Keratinocyte (primary cell): ENCODE results near the gene ARHGAP8. TPM values are rescaled to one million over a fixed set of nuclear protein-coding genes. Genes with fewer than 3 reads are reported as not detected.
"Not testable (repeated sequence)": the region's sequence is repeated elsewhere in the genome, so short reads cannot be mapped to it uniquely, and the experiment has no call there.

Experiments
- DNase-seq: peaks from one replicate; pipeline ENCODE4 v3.0.0-alpha.2; 2011; ENCODE audit warnings: low read depth, missing footprints, low spot score
- FAIRE-seq: peaks from 2 replicates; lab custom pipeline; 2011; peaks lifted over from hg19 to GRCh38; lab: Jason Lieb, UNC
- H2AFZ ChIP-seq: 2 replicates; pipeline ENCODE4 v1.6.0; 2012; ENCODE audit warnings: low read length, control low read depth, inconsistent platforms; ENCODE audit not compliant: control insufficient read depth
- H3K27ac ChIP-seq: 2 replicates; pipeline ENCODE4 v1.5.1; 2011; ENCODE audit warnings: low read length; ENCODE audit not compliant: control insufficient read depth, insufficient read depth
- H3K27me3 ChIP-seq: 3 replicates; pipeline ENCODE4 v1.6.0; 2011; ENCODE audit warnings: low read length; ENCODE audit not compliant: control insufficient read depth, insufficient read depth; ENCODE audit errors: extremely low read depth
- H3K36me3 ChIP-seq, 2 experiments: 2 replicates in 1 of 2; 3 replicates in 1 of 2; pipeline ENCODE4 v1.5.1; 2011; ENCODE audit warnings: low read length in 2 of 2, mild to moderate bottlenecking in 1 of 2; ENCODE audit not compliant: control insufficient read depth in 2 of 2, insufficient read depth in 2 of 2; ENCODE audit errors: extremely low read depth in 1 of 2
- H3K4me1 ChIP-seq: 3 replicates; pipeline ENCODE4 v1.5.1; 2011; ENCODE audit warnings: low read length; ENCODE audit not compliant: control insufficient read depth, insufficient read depth; ENCODE audit errors: extremely low read depth
- H3K4me2 ChIP-seq: 3 replicates; pipeline ENCODE4 v1.6.0; 2011; ENCODE audit warnings: low read depth, low read length; ENCODE audit not compliant: control insufficient read depth, insufficient read depth; ENCODE audit errors: extremely low read depth
- H3K4me3 ChIP-seq, 3 experiments: fragments of 200-600 bp in 1 of 3; sonication (generic) in 1 of 3; 2 replicates in 2 of 3; 3 replicates in 1 of 3; pipeline ENCODE4 v1.5.1; 2011 to 2016; ENCODE audit warnings: low read length in 3 of 3, mild to moderate bottlenecking in 3 of 3, control low read depth in 2 of 3, inconsistent platforms in 1 of 3, low read depth in 1 of 3, mixed read lengths in 1 of 3, mixed run types in 1 of 3, moderate library complexity in 1 of 3; ENCODE audit not compliant: control insufficient read depth in 2 of 3, insufficient read depth in 2 of 3; ENCODE audit errors: extremely low read depth in 1 of 3
- H3K79me2 ChIP-seq: 2 replicates; pipeline ENCODE4 v1.6.0; 2012; ENCODE audit warnings: low read length; ENCODE audit not compliant: control insufficient read depth, insufficient read depth
- H3K9ac ChIP-seq: 3 replicates; pipeline ENCODE4 v1.6.0; 2011; ENCODE audit warnings: low read length; ENCODE audit not compliant: control insufficient read depth, insufficient read depth; ENCODE audit errors: extremely low read depth
- H3K9me1 ChIP-seq: 3 replicates; pipeline ENCODE4 v1.6.0; 2011; ENCODE audit warnings: low read length; ENCODE audit not compliant: control insufficient read depth, insufficient read depth; ENCODE audit errors: extremely low read depth
- H3K9me3 ChIP-seq: 2 replicates; pipeline ENCODE4 v1.5.1; 2012; ENCODE audit warnings: low read depth, low read length; ENCODE audit not compliant: control insufficient read depth
- H4K20me1 ChIP-seq: 3 replicates; pipeline ENCODE4 v1.6.0; 2011; ENCODE audit warnings: low read length; ENCODE audit not compliant: control insufficient read depth, insufficient read depth; ENCODE audit errors: extremely low read depth
- EZH2 ChIP-seq: IDR thresholded peaks from one replicate; pipeline ENCODE4 v1.6.1; 2012; ENCODE audit warnings: inconsistent platforms, mild to moderate bottlenecking, low read length, moderate library complexity
- dilution Hi-C: fragments of 300-500 bp; cut with MboI; formaldehyde crosslinking; loops from one replicate; pipeline ENCODE4 v1.7.0; 2020; ENCODE audit warnings: low sequenced_read_pairs; ENCODE audit not compliant: extremely low pct_ligation_motif_present
- polyA plus RNA-seq, 5 experiments: library from polyadenylated mRNA; depleted of rRNA in 3 of 5; stranded (reverse) in 3 of 5; stranded (forward) in 1 of 5; unstranded in 1 of 5; fragments of >200 nt; gene quantifications; 1 replicate in 1 of 5; 2 replicates in 3 of 5; 3 replicates in 1 of 5; pipeline versions ENCODE4 v1.2.1 to v1.2.3, GENCODE V29; 2011 to 2012; ENCODE audit warnings: missing spikeins in 2 of 5, low read depth in 1 of 5, low replicate concordance in 1 of 5
- TF ChIP-seq, protein P1 (sequence below), 3 experiments: IDR thresholded peaks in 1 of 3; conservative IDR thresholded peaks in 1 of 3; optimal IDR thresholded peaks in 1 of 3; 2 replicates in 2 of 3; 3 replicates in 1 of 3; pipeline versions ENCODE3 to v1.5.1; 2011; ENCODE audit warnings: low read length in 3 of 3, mild to moderate bottlenecking in 3 of 3, moderate library complexity in 2 of 3, control low read depth in 1 of 3, inconsistent platforms in 1 of 3; ENCODE audit not compliant: insufficient read depth in 2 of 3; ENCODE audit errors: extremely low read depth in 1 of 3

Gene ARHGAP8
- polyA plus RNA-seq, 1 donor (not counting 4 experiments of a cell fraction or from before 2014, with no cell fraction given): 21.3 TPM

DNA sequence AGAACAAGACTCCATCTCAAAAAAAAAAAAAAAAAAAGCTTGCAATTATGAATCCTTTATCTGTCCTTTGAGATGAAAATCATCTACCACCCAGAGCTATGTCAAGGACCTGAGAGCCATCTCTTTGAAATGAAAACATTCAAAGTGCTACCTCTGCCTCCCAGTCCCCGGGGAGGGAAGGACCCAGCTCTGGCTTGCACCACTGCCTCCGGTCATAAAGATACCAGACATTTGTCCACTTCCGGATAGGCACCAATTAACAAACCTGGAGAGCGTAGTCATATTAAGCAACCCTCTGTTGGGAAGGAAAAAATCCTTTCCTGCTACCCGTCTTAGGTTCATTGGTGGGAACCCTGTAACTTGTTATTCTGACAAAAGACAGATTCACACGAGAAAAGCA is 98.6 kb downstream of the ARHGAP8 start:
- no peak for TF ChIP-seq EZH2
- TF ChIP-seq, protein P1, sequence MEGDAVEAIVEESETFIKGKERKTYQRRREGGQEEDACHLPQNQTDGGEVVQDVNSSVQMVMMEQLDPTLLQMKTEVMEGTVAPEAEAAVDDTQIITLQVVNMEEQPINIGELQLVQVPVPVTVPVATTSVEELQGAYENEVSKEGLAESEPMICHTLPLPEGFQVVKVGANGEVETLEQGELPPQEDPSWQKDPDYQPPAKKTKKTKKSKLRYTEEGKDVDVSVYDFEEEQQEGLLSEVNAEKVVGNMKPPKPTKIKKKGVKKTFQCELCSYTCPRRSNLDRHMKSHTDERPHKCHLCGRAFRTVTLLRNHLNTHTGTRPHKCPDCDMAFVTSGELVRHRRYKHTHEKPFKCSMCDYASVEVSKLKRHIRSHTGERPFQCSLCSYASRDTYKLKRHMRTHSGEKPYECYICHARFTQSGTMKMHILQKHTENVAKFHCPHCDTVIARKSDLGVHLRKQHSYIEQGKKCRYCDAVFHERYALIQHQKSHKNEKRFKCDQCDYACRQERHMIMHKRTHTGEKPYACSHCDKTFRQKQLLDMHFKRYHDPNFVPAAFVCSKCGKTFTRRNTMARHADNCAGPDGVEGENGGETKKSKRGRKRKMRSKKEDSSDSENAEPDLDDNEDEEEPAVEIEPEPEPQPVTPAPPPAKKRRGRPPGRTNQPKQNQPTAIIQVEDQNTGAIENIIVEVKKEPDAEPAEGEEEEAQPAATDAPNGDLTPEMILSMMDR (optimal IDR thresholded peaks at IDR 0.05 in 1 of 3, IDR thresholded peaks at IDR 0.05 in 1 of 3, conservative IDR thresholded peaks at IDR 0.05 in 1 of 3; ENCODE audit: extremely low read depth in 1 of 3, insufficient read depth in 2 of 3, low read length in 3 of 3): no peak
- Histone ChIP-seq H3K27ac (no peak overlapping the region), H3K4me1 (peaks cover 8% of the 10 kb centered on the region), H4K20me1 (no peaks in the 10 kb centered on the region), H3K4me3 (no peak overlapping the region), H2AFZ (no peak overlapping the region), H3K9me3 (no peaks in the 10 kb centered on the region), H3K79me2 (no peaks in the 10 kb centered on the region), H3K4me2 (no peak overlapping the region), H3K27me3 (no peaks in the 10 kb centered on the region), H3K9me1 (no peaks in the 10 kb centered on the region), H3K36me3 (peaks cover 0 to 7% of the 10 kb centered on the region in 2 experiments), H3K9ac (no peak overlapping the region)
- FAIRE-seq (no peak), DNase-seq (no peak)
- dilution Hi-C loops: no loop called here

DNA sequence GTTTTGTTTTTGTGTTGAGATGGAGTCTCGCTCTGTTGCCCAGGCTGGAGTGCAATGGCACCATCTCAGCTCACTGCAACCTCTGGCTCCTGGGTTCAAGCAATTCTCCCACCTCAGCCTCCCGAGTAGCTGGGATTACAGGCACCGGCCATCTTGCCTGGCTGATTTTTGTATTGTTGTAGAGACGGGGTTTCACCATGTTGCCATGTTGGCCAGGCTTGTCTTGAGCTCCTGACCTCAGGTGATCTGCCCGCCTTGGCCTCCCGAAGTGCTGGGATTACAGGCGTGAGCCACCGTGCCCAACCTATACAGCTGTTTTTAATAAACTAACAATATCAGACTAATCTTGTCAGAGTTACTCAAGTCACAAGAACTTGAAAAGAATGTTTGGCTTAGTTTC is 102.3 kb downstream of the ARHGAP8 start:
- H3K9me1 ChIP-seq, H3K79me2 ChIP-seq, H3K36me3 ChIP-seq, H3K9me3 ChIP-seq, H3K9ac ChIP-seq, DNase-seq, dilution Hi-C loops, H3K4me2 ChIP-seq, FAIRE-seq, H3K4me3 ChIP-seq, H4K20me1 ChIP-seq, H2AFZ ChIP-seq, H3K27me3 ChIP-seq: not testable (repeated sequence)
- Histone ChIP-seq H3K4me1 (peaks cover 18% of the 10 kb centered on the region), H3K27ac (peak overlapping the region; percentile 74)

DNA sequence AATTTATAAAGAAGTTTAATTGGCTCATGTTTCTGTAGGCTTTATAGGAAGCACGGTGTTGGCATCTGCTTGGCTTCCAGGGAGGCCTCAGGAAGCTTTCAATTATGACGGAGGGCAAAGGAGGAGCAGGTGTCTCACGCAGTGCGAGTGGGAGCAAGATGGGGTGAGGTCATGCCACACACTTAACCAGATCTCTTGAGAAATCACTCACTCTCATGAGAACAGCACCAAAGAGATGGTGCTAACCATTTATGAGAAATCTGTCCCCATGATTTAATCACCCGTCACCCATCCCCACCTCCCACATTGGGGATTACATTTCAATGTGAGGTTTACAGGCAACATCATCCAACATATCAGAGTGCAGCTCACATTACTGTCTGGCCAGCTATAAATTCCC is 103.5 kb downstream of the ARHGAP8 start:
- peaks cover 18% of the 10 kb centered on the region for H3K4me1 ChIP-seq
- TF ChIP-seq, protein P1 (optimal IDR thresholded peaks at IDR 0.05 in 1 of 3, IDR thresholded peaks at IDR 0.05 in 1 of 3, conservative IDR thresholded peaks at IDR 0.05 in 1 of 3; ENCODE audit: extremely low read depth in 1 of 3, insufficient read depth in 2 of 3, low read length in 3 of 3): no peak
- TF ChIP-seq EZH2: no peak
- dilution Hi-C loops: no loop called here
- H3K9ac ChIP-seq: no peak overlapping the region
- H3K27ac ChIP-seq: no peak overlapping the region
- FAIRE-seq (no peak), DNase-seq (no peak)
- no peaks in the 10 kb centered on the region for H3K9me3 ChIP-seq
- H3K9me1 ChIP-seq: no peaks in the 10 kb centered on the region
- H3K36me3 ChIP-seq: peaks cover 0 to 5% of the 10 kb centered on the region in 2 experiments
- no peaks in the 10 kb centered on the region for H3K27me3 ChIP-seq
- no peak overlapping the region for H2AFZ ChIP-seq
- H4K20me1 ChIP-seq: no peaks in the 10 kb centered on the region
- H3K4me2 ChIP-seq: no peak overlapping the region
- no peak overlapping the region for H3K4me3 ChIP-seq
- no peaks in the 10 kb centered on the region for H3K79me2 ChIP-seq

DNA sequence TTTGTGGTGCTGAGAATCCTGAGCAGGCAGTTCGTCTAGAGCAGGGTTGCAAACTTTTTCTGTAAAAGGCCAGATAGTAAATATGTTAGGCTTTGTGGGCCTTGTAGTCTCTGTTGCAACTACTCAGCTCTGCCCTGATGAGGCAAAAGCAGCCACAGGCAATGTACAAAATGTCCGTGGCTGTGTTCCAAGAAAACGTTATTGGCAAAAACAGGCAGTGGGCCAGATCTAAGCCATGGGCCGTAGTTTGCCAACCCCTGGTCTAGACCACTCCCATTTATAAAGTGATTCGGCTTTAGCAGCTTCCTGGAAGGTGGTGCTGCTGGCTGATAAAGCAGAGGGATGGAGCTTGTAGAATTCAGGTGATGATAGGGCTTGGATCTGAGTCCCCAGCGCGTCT is 106.4 kb downstream of the ARHGAP8 start:
- H3K36me3 ChIP-seq: peaks cover 0 to 15% of the 10 kb centered on the region in 2 experiments
- H4K20me1 ChIP-seq, H3K9ac ChIP-seq, H3K4me3 ChIP-seq, H3K27me3 ChIP-seq, DNase-seq, H3K4me2 ChIP-seq, H3K9me3 ChIP-seq, H2AFZ ChIP-seq, H3K9me1 ChIP-seq, dilution Hi-C loops, H3K79me2 ChIP-seq: not testable (repeated sequence)
- peak overlapping the region; percentile 8 for H3K27ac ChIP-seq
- peak; percentile 65 for FAIRE-seq
- peaks cover 13% of the 10 kb centered on the region for H3K4me1 ChIP-seq
